Upper lobe of left lung (tissue), 6 donors: Measurements from ENCODE around the gene KAZN. TPM values are rescaled to one million over a fixed set of nuclear protein-coding genes. Genes with fewer than 3 reads are reported as not detected.

Source experiments
- ATAC-seq, 2 donors: fragments of 200-7000 bp; cut with Tn5 transposase; one replicate each; pipeline ENCODE4 v1.9.1; 2022; ENCODE audit warnings: mild to moderate bottlenecking in 2 of 2, moderate library complexity in 2 of 2; ENCODE audit not compliant: low FRiP score in 2 of 2
- DNase-seq, 2 donors: peaks; one replicate each; pipeline ENCODE4 v3.0.0-alpha.2; 2019 to 2020
- H3K27ac ChIP-seq, 4 donors: fragments of 200-600 bp; sonication (generic); one replicate each; pipeline ENCODE4 v1.5.1; 2016 to 2019
- H3K27me3 ChIP-seq, 4 donors: fragments of 200-600 bp; sonication (generic); one replicate each; pipeline ENCODE4 v1.5.1; 2017 to 2019
- H3K36me3 ChIP-seq, 4 donors: fragments of 200-600 bp; sonication (generic); one replicate each; pipeline ENCODE4 v1.5.1; 2016 to 2019
- H3K4me1 ChIP-seq, 4 donors: fragments of 200-600 bp; sonication (generic); one replicate each; pipeline ENCODE4 v1.5.1; 2018 to 2019
- H3K4me3 ChIP-seq, 4 donors: fragments of 200-600 bp; sonication (generic); one replicate each; pipeline ENCODE4 v1.5.1; 2017 to 2019; ENCODE audit warnings: mild to moderate bottlenecking in 2 of 4, moderate library complexity in 1 of 4
- H3K9me3 ChIP-seq, 4 donors: fragments of 200-600 bp; sonication (generic); one replicate each; pipeline ENCODE4 v1.5.1; 2018 to 2019
- EP300 ChIP-seq, 4 donors: sonication (generic); formaldehyde crosslinking; IDR thresholded peaks; one replicate each; pipeline ENCODE4 v1.5.1; 2017; ENCODE audit warnings: antibody characterized with exemption in 4 of 4, control low read depth in 2 of 4
- POLR2A ChIP-seq, 4 donors: fragments of 450-650 bp; IDR thresholded peaks; one replicate each; pipeline ENCODE4 v1.5.1; 2016 to 2017; ENCODE audit warnings: antibody characterized with exemption in 4 of 4, mild to moderate bottlenecking in 2 of 4
- POLR2AphosphoS5 ChIP-seq, 2 donors: sonication (generic); formaldehyde crosslinking; IDR thresholded peaks; one replicate each; pipeline ENCODE4 v1.5.1; 2017; ENCODE audit warnings: antibody characterized with exemption in 2 of 2
- WGBS, 2 donors: methylation state at CpG; one replicate each; pipeline ENCODE4 v1.1.5; 2017 to 2018; 5-methylcytosine and 5-hydroxymethylcytosine counted together
- total RNA-seq, 6 donors: library from RNA; depleted of rRNA in 4 of 6; stranded (reverse); fragments of >200 nt in 4 of 6; gene quantifications; one replicate each; pipeline versions ENCODE4 v1.1.0 to v1.2.1, GENCODE V29; 2016 to 2021
- TF ChIP-seq, protein P1 (sequence below), 6 experiments: fragments of 450-650 bp in 4 of 6; fragments of 200-600 bp in 2 of 6; sonication (generic) in 2 of 6; IDR thresholded peaks; one replicate each; pipeline ENCODE4 v1.5.1; 2016 to 2019; ENCODE audit warnings: antibody characterized with exemption in 6 of 6
- donor health status: DM: no; HTN: no; CAD: no; lungs with moderate emphysema.
- donor health status: DM: no; HTN: yes; CAD: no; lungs with severe emphysema.

KAZN gene
- total RNA-seq, 6 donors from 2014 or later, result 11.5 to 30.0 (median 17.6) TPM

DNA sequence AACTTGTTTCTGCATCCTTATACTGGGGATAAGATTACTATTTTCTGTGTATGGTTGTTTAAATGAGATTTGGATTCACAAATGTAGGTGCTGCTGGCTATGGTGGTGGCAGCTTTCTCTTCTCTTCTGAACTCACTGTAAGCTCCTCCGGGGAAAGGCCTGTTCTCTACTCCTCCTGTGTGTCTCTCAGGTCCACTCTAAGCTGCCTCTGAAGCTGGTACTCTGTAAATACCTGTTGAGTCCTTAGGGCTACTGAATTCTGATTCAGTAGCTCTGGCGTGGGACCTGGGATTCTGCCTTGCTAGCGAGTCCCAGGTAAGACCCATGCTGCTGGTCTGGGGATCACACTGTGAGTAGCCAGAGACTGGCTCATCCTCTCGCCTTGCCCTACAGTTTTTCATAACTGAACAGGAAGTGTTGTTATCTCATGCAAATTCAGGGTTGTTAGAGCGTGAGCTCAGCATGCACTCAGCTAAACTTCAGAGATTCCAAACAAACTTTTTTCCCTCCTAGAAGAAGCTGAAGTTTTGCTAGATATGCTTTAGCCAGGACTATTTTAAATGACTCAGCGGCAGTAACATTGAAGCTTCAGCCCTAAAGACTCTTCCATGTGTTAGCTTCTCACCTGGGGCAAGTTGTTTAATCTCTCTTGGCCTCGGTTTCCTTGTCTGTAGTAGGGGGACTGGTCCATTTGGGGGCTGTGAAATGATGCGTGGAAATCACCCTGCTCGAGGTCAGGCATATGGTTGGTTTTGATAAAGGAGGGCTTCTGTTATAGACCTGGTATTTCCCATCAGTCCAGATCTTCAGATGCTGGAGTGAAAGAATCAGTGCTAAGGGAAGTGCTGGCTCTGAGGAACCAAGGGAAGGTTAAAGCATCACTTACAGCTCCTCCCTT lies 283.5 kb downstream of the KAZN start:
- no peaks in the 10 kb centered on the region for H3K27me3 ChIP-seq
- no peak for TF ChIP-seq POLR2A (IDR thresholded peaks at IDR 0.05)
- H3K9me3 ChIP-seq, result no peaks in the 10 kb centered on the region
- no peak overlapping the region for H3K27ac ChIP-seq
- H3K4me1 ChIP-seq, result peaks cover 0 to 5% (median 0%) of the 10 kb centered on the region in 4 donors
- DNase-seq (no peak), ATAC-seq (peak in 1 of 2 donors; percentile 13)
- no peak overlapping the region for H3K4me3 ChIP-seq
- no peaks in the 10 kb centered on the region for H3K36me3 ChIP-seq
- 75 to 79% methylated on average over 9 of the region's 9 CpGs for WGBS, 2 donors

DNA sequence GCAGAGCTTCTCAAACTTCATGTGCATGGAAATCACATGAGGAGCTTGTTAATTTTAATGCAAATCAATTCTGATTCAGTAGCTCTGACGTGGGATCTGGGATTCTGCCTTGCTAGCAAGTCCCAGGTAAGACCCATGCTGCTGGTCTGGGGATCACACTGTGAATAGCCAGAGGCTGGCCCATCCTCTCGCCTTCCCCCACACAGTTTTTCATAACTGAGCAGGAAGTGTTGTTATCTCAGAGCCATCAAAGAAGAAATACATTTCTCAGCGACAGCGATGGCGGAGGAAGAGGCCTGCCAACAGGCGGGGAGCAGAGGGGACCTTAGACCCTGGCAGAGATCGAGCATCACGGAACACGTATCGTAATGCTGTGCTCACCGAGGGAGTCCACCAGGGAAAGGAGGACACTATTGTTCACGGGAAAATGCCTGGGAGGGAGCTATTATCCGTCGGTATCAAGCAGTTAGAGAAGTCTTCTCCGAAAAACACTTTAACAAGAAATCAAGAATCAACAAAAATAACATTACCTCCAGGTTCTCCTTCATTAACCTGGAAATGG lies 286.2 kb downstream of the KAZN start:
- WGBS, 2 donors, result 59 to 63% methylated on average over 15 of the region's 15 CpGs
- TF ChIP-seq, protein P1, sequence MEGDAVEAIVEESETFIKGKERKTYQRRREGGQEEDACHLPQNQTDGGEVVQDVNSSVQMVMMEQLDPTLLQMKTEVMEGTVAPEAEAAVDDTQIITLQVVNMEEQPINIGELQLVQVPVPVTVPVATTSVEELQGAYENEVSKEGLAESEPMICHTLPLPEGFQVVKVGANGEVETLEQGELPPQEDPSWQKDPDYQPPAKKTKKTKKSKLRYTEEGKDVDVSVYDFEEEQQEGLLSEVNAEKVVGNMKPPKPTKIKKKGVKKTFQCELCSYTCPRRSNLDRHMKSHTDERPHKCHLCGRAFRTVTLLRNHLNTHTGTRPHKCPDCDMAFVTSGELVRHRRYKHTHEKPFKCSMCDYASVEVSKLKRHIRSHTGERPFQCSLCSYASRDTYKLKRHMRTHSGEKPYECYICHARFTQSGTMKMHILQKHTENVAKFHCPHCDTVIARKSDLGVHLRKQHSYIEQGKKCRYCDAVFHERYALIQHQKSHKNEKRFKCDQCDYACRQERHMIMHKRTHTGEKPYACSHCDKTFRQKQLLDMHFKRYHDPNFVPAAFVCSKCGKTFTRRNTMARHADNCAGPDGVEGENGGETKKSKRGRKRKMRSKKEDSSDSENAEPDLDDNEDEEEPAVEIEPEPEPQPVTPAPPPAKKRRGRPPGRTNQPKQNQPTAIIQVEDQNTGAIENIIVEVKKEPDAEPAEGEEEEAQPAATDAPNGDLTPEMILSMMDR (IDR thresholded peaks at IDR 0.05), result no peak
- TF ChIP-seq POLR2AphosphoS5 (IDR thresholded peaks at IDR 0.05), result no peak
- TF ChIP-seq POLR2A (IDR thresholded peaks at IDR 0.05), result no peak
- TF ChIP-seq EP300 (IDR thresholded peaks at IDR 0.05), result no peak
- Histone ChIP-seq H3K4me3 (no peak overlapping the region), H3K9me3 (no peaks in the 10 kb centered on the region), H3K27ac (no peak overlapping the region), H3K4me1 (peaks cover 0 to 5% (median 0%) of the 10 kb centered on the region in 4 donors), H3K36me3 (no peaks in the 10 kb centered on the region), H3K27me3 (no peaks in the 10 kb centered on the region)
- no peak for ATAC-seq
- no peak for DNase-seq

DNA sequence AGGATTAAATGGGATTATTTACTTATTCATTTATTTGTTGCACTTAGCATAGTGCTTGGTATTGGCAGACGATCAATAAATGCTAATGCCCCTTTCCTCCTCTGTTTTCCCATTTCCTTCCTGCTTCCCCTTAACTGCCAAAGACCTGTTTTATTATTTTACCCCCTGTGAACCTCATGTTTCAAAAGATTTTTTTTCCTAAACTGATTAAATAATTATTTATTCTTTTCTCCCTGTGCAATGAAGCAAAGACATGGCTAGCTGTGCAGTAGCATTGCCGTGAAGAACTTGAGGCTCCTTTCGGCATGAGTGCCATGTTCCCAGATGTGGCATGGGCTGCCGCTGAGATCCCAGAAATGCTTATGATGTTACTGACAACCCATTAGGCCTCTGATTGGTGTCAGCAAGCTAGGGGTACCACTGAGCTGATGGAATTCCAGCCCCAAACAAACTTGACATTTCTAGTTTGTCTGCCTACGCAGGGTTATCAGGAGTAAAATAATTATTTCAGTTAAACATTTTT lies 288.6 kb downstream of the KAZN start:
- H3K9me3 ChIP-seq, result no peaks in the 10 kb centered on the region
- ATAC-seq, result no peak

DNA sequence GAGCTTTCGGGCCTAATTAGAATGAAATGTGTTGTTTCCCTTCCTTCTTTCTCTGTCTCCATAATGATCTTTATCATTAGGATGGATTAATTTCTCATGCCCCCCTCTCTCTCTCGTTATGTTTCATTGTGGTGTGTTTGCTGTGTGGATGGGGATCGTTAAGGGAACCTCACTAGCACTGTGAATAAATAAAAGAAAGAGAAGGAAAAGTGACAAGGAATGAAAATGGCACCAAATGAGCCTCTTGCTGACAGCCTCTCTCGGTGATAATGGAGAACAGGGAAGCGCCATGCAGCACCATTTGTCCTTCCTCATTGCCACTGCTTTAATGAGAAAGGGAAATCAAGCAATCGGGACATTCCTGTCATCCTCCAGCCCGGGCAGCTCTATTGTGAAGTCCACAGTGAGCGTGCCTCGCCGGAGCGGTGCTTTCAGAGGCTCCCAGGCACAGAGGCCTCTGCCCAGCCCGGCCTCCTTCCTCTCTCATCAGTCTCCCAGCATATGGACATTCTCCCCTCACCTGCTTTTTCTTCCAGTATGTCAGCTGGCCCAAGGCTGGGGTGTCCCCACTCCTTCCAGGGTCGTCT lies 289.4 kb downstream of the KAZN start:
- TF ChIP-seq EP300 (IDR thresholded peaks at IDR 0.05) (no peak), POLR2A (IDR thresholded peaks at IDR 0.05) (no peak), POLR2AphosphoS5 (IDR thresholded peaks at IDR 0.05) (no peak)
- TF ChIP-seq, protein P1 (IDR thresholded peaks at IDR 0.05), result no peak
- WGBS, 2 donors, result 58 to 65% methylated on average over 13 of the region's 13 CpGs

More for the DNA sequence above, 288.6 kb downstream of the KAZN start:
- Histone ChIP-seq H3K27me3 (no peaks in the 10 kb centered on the region), H3K27ac (no peak overlapping the region), H3K4me3 (no peak overlapping the region), H3K4me1 (peaks cover 0 to 5% (median 0%) of the 10 kb centered on the region in 4 donors), H3K36me3 (no peaks in the 10 kb centered on the region)
- no peak for DNase-seq
- no peak for TF ChIP-seq POLR2A (IDR thresholded peaks at IDR 0.05)
- no peak for TF ChIP-seq EP300 (IDR thresholded peaks at IDR 0.05)
- TF ChIP-seq, protein P1 (IDR thresholded peaks at IDR 0.05), result no peak
- TF ChIP-seq POLR2AphosphoS5 (IDR thresholded peaks at IDR 0.05), result no peak
- WGBS, 2 donors, result 85 to 91% methylated on average over 5 of the region's 5 CpGs

DNA sequence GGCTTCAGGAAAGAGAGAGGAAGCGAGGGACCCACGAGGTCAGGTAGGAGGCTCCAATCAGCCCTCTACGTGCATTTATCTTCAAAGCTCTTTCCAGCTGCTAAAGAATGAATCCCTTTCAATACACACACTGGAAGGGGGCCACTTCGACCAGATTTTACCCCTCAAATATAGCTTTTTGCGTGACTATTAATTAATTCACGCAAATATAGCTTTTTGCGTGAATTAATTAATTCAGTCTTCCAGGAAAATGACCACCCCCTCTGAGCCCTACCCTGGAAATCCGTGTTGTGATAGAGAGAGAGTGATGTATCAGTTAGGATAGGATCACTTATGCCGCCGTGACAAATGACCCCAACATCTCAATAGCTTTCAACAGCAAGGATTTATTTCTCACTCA lies 289.9 kb downstream of the KAZN start:
- Histone ChIP-seq H3K4me3 (no peak overlapping the region), H3K36me3 (no peaks in the 10 kb centered on the region), H3K4me1 (no peaks in the 10 kb centered on the region), H3K27me3 (no peaks in the 10 kb centered on the region), H3K27ac (no peak overlapping the region), H3K9me3 (no peaks in the 10 kb centered on the region)
- DNase-seq (no peak), ATAC-seq (no peak)
- WGBS, 2 donors, result 84 to 91% methylated on average over 10 of the region's 10 CpGs
- TF ChIP-seq EP300 (IDR thresholded peaks at IDR 0.05) (no peak), POLR2A (IDR thresholded peaks at IDR 0.05) (no peak), POLR2AphosphoS5 (IDR thresholded peaks at IDR 0.05) (no peak)
- TF ChIP-seq, protein P1 (IDR thresholded peaks at IDR 0.05), result no peak

More for the DNA sequence above, 289.4 kb downstream of the KAZN start:
- no peaks in the 10 kb centered on the region for H3K9me3 ChIP-seq
- H3K4me1 ChIP-seq, result no peaks in the 10 kb centered on the region
- H3K27me3 ChIP-seq, result no peaks in the 10 kb centered on the region
- no peaks in the 10 kb centered on the region for H3K36me3 ChIP-seq
- DNase-seq (no peak), ATAC-seq (no peak)
- no peak overlapping the region for H3K4me3 ChIP-seq
- no peak overlapping the region for H3K27ac ChIP-seq
